ENCODE results near the gene SNAI3. TPM values are rescaled to one million over a fixed set of nuclear protein-coding genes. Genes with fewer than 3 reads are reported as not detected.

Gene SNAI3
- total and polyA plus RNA-seq, 2 experiments from 2014 or later, result 10.3 to 19.4 TPM

DNA sequence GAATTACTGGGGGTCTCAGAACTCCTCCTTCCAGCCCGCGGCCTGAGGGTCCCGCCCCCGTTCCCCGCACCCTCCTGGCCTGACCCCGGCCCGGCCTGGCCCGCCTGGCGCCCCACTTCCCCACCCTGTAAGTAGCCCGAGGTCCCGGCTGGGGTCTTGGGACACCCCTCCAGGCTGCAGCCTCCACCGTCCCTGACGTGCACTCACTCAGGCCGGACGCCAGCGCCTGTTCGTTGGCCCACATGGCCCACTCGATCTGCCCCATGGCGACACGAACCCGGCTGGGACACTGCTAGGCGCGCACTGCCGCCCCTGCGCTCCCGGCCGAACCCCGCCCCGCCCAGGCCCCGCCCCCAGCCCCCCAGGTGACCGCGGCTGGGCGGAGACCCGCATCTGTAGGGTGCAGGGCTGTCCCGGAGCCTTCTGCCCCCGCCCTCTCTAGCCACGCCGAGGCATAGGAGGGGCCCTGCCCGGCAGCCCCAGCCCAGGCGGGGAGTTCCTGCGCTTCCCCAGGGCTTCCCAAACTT is 35.5 kb downstream of the SNAI3 start, which contains the start of gene CYBA:
Gene CYBA, minus strand, starts transcription at position 305 of the 527 bp plus-strand sequence. Its CDS starts 40 bp downstream, at position 265.
- peak; percentile 81 for DNase-seq (ENCODE audit: low spot score)

More for the DNA sequence above, 35.5 kb downstream of the SNAI3 start, which contains the start of gene CYBA:
- Mint-ChIP-seq H3K4me1 (peaks cover 8% of the 10 kb centered on the region; the same call in 2 of the 3 replicates), H3K4me3 (peak within 1 kb of the TSS; percentile 87), H3K9me3 (no peaks in the 10 kb centered on the region), H3K27ac (peak within 1 kb of the TSS; percentile 44), H3K27me3 (ENCODE audit: insufficient read depth, low read depth, poor library complexity) (peaks cover 4% of the 10 kb centered on the region), H3K36me3 (ENCODE audit: low read depth) (peaks cover 17% of the 10 kb centered on the region)
- no peaks in the 10 kb centered on the region for H3K9me2 ChIP-seq (ENCODE audit: insufficient read depth)
- peaks cover 11% of the 10 kb centered on the region; the same call in 1 of the 2 replicates for H3K4me1 ChIP-seq (ENCODE audit: insufficient read depth)
- no peak within 1 kb of the TSS for H2AFZ ChIP-seq
- H3K4me3 ChIP-seq, result peak within 1 kb of the TSS; percentile 96
- H3K27ac ChIP-seq (ENCODE audit: low read depth), result peak within 1 kb of the TSS; percentile 76; the same call in 1 of the 2 replicates
- peaks cover 14% of the 10 kb centered on the region; the same call in 1 of the 2 replicates for H3K79me2 ChIP-seq (replicated peaks; ENCODE audit: insufficient read depth)
- peaks cover 7% of the 10 kb centered on the region; the same call in 1 of the 2 replicates for H4K20me1 ChIP-seq (replicated peaks; ENCODE audit: insufficient read depth)
- TF ChIP-seq JUNB (IDR thresholded peaks at IDR 0.05; ENCODE audit: unreplicated experiment) (no peak), POLR2AphosphoS5 (IDR thresholded peaks at IDR 0.05; ENCODE audit: low read depth) (peak; percentile 96), ZNF331 (CRISPR knock-in tag; IDR thresholded peaks at IDR 0.05; ENCODE audit: low read depth) (no peak), STAT1 (IDR thresholded peaks at IDR 0.05; ENCODE audit: unreplicated experiment) (no peak)
- TF ChIP-seq, protein P1, sequence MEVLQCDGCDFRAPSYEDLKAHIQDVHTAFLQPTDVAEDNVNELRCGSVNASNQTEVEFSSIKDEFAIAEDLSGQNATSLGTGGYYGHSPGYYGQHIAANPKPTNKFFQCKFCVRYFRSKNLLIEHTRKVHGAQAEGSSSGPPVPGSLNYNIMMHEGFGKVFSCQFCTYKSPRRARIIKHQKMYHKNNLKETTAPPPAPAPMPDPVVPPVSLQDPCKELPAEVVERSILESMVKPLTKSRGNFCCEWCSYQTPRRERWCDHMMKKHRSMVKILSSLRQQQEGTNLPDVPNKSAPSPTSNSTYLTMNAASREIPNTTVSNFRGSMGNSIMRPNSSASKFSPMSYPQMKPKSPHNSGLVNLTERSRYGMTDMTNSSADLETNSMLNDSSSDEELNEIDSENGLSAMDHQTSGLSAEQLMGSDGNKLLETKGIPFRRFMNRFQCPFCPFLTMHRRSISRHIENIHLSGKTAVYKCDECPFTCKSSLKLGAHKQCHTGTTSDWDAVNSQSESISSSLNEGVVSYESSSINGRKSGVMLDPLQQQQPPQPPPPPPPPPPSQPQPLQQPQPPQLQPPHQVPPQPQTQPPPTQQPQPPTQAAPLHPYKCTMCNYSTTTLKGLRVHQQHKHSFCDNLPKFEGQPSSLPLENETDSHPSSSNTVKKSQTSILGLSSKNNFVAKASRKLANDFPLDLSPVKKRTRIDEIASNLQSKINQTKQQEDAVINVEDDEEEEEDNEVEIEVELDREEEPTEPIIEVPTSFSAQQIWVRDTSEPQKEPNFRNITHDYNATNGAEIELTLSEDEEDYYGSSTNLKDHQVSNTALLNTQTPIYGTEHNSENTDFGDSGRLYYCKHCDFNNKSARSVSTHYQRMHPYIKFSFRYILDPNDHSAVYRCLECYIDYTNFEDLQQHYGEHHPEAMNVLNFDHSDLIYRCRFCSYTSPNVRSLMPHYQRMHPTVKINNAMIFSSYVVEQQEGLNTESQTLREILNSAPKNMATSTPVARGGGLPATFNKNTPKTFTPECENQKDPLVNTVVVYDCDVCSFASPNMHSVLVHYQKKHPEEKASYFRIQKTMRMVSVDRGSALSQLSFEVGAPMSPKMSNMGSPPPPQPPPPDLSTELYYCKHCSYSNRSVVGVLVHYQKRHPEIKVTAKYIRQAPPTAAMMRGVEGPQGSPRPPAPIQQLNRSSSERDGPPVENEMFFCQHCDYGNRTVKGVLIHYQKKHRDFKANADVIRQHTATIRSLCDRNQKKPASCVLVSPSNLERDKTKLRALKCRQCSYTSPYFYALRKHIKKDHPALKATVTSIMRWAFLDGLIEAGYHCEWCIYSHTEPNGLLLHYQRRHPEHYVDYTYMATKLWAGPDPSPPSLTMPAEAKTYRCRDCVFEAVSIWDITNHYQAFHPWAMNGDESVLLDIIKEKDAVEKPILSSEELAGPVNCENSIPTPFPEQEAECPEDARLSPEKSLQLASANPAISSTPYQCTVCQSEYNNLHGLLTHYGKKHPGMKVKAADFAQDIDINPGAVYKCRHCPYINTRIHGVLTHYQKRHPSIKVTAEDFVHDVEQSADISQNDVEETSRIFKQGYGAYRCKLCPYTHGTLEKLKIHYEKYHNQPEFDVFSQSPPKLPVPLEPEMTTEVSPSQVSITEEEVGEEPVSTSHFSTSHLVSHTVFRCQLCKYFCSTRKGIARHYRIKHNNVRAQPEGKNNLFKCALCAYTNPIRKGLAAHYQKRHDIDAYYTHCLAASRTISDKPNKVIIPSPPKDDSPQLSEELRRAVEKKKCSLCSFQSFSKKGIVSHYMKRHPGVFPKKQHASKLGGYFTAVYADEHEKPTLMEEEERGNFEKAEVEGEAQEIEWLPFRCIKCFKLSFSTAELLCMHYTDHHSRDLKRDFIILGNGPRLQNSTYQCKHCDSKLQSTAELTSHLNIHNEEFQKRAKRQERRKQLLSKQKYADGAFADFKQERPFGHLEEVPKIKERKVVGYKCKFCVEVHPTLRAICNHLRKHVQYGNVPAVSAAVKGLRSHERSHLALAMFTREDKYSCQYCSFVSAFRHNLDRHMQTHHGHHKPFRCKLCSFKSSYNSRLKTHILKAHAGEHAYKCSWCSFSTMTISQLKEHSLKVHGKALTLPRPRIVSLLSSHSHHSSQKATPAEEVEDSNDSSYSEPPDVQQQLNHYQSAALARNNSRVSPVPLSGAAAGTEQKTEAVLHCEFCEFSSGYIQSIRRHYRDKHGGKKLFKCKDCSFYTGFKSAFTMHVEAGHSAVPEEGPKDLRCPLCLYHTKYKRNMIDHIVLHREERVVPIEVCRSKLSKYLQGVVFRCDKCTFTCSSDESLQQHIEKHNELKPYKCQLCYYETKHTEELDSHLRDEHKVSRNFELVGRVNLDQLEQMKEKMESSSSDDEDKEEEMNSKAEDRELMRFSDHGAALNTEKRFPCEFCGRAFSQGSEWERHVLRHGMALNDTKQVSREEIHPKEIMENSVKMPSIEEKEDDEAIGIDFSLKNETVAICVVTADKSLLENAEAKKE (CRISPR knock-in tag; IDR thresholded peaks at IDR 0.05), result no peak
- TF ChIP-seq, protein P2, sequence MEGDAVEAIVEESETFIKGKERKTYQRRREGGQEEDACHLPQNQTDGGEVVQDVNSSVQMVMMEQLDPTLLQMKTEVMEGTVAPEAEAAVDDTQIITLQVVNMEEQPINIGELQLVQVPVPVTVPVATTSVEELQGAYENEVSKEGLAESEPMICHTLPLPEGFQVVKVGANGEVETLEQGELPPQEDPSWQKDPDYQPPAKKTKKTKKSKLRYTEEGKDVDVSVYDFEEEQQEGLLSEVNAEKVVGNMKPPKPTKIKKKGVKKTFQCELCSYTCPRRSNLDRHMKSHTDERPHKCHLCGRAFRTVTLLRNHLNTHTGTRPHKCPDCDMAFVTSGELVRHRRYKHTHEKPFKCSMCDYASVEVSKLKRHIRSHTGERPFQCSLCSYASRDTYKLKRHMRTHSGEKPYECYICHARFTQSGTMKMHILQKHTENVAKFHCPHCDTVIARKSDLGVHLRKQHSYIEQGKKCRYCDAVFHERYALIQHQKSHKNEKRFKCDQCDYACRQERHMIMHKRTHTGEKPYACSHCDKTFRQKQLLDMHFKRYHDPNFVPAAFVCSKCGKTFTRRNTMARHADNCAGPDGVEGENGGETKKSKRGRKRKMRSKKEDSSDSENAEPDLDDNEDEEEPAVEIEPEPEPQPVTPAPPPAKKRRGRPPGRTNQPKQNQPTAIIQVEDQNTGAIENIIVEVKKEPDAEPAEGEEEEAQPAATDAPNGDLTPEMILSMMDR (conservative IDR thresholded peaks at IDR 0.05; ENCODE audit: low read depth in 2 of 2), result no peak
- no peaks in the 10 kb centered on the region; the same call in 1 of the 2 replicates for H3K36me3 ChIP-seq (ENCODE audit: insufficient read depth)
- no peaks in the 10 kb centered on the region for H3K27me3 ChIP-seq (ENCODE audit: insufficient read depth)
- peak; percentile 87 for ATAC-seq
- H3F3A ChIP-seq (replicated peaks; ENCODE audit: low read depth), result 0 out of 2 replicates have a peak, but pooled peaks cover 4% of the 10 kb centered on the region
- peak within 1 kb of the TSS; percentile 98 for H3K4me2 ChIP-seq

Data from GM23338 (cell line).